Nephron (organoid): ENCODE data around the gene MYO16.

Experiments
- H3K27ac Mint-ChIP-seq, 3 experiments: 2 replicates each; pipeline ENCODE4 v1.8.0; 2020; ENCODE audit warnings: mixed read lengths in 3 of 3, mild to moderate bottlenecking in 2 of 3, moderate library complexity in 1 of 3
- H3K27me3 Mint-ChIP-seq: 2 replicates; pipeline ENCODE4 v1.8.0; 2021; ENCODE audit warnings: low read depth, mild to moderate bottlenecking, moderate library complexity, mixed read lengths
- H3K36me3 Mint-ChIP-seq: 2 replicates; pipeline ENCODE4 v1.8.0; 2020; ENCODE audit warnings: low read depth, mixed read lengths
- H3K4me1 Mint-ChIP-seq: 2 replicates; pipeline ENCODE4 v1.8.0; 2020; ENCODE audit warnings: mixed read lengths
- H3K4me3 Mint-ChIP-seq, 3 experiments: 2 replicates each; pipeline ENCODE4 v1.8.0; 2020; ENCODE audit warnings: mild to moderate bottlenecking in 3 of 3, mixed read lengths in 3 of 3, moderate library complexity in 2 of 3
- H3K9me3 Mint-ChIP-seq: 2 replicates; pipeline ENCODE4 v1.8.0; 2020; ENCODE audit warnings: mixed read lengths
- TF ChIP-seq, protein P1 (sequence below), 3 experiments: fragments of 200-600 bp; sonication (generic); IDR thresholded peaks; one replicate each; pipeline ENCODE4 v1.5.0; 2021; ENCODE audit warnings: antibody characterized with exemption in 3 of 3; ENCODE audit not compliant: unreplicated experiment in 3 of 3

Gene MYO16

DNA sequence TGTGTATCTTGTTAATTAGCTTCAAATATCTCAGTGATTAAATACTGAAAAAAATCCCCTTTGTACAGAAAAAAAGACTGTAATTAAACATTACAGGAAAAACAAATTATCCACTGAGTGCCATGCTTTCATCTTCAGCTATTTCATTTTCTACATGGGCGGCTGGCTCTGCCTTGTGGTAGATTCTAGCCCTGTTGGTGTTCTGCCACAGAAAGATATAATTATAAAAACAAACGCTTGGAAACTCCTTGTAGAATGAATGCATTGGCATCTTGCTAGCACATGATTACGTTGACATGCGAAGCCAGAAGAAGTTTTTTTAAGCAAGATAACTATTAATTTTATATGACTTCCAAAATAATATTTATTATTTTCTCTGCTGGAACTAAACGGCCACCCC lies 496.8 kb downstream of the MYO16 start:
- no peaks in the 10 kb centered on the region for H3K4me1 Mint-ChIP-seq
- no peaks in the 10 kb centered on the region for H3K36me3 Mint-ChIP-seq
- no peak overlapping the region for H3K4me3 Mint-ChIP-seq
- peaks cover 5% of the 10 kb centered on the region for H3K27me3 Mint-ChIP-seq
- H3K27ac Mint-ChIP-seq = no peak overlapping the region
- TF ChIP-seq, protein P1, sequence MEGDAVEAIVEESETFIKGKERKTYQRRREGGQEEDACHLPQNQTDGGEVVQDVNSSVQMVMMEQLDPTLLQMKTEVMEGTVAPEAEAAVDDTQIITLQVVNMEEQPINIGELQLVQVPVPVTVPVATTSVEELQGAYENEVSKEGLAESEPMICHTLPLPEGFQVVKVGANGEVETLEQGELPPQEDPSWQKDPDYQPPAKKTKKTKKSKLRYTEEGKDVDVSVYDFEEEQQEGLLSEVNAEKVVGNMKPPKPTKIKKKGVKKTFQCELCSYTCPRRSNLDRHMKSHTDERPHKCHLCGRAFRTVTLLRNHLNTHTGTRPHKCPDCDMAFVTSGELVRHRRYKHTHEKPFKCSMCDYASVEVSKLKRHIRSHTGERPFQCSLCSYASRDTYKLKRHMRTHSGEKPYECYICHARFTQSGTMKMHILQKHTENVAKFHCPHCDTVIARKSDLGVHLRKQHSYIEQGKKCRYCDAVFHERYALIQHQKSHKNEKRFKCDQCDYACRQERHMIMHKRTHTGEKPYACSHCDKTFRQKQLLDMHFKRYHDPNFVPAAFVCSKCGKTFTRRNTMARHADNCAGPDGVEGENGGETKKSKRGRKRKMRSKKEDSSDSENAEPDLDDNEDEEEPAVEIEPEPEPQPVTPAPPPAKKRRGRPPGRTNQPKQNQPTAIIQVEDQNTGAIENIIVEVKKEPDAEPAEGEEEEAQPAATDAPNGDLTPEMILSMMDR (IDR thresholded peaks at IDR 0.05; ENCODE audit: unreplicated experiment in 3 of 3) = no peak
- no peaks in the 10 kb centered on the region for H3K9me3 Mint-ChIP-seq

- H3K4me1 Mint-ChIP-seq = no peaks in the 10 kb centered on the region
- peaks cover 5% of the 10 kb centered on the region for H3K27me3 Mint-ChIP-seq
- no peak overlapping the region for H3K4me3 Mint-ChIP-seq
- no peak overlapping the region for H3K27ac Mint-ChIP-seq
- TF ChIP-seq, protein P1 (IDR thresholded peaks at IDR 0.05; ENCODE audit: unreplicated experiment in 3 of 3) = no peak
- H3K36me3 Mint-ChIP-seq = no peaks in the 10 kb centered on the region
- H3K9me3 Mint-ChIP-seq = no peaks in the 10 kb centered on the region
These were observed 497.7 kb downstream of the MYO16 start for GRCh38 chr13:109126891-109127641.

- TF ChIP-seq, protein P1 (IDR thresholded peaks at IDR 0.05; ENCODE audit: unreplicated experiment in 3 of 3) = no peak
- Mint-ChIP-seq H3K27me3 (peaks cover 5% of the 10 kb centered on the region), H3K9me3 (no peaks in the 10 kb centered on the region), H3K4me1 (no peaks in the 10 kb centered on the region), H3K27ac (no peak overlapping the region), H3K36me3 (no peaks in the 10 kb centered on the region), H3K4me3 (no peak overlapping the region)
These were observed 498.7 kb downstream of the MYO16 start for GRCh38 chr13:109128121-109128520.

GRCh38 chr13:109130093-109130835 lies 500.9 kb downstream of the MYO16 start:
- Mint-ChIP-seq H3K27ac (no peak overlapping the region), H3K36me3 (no peaks in the 10 kb centered on the region), H3K9me3 (no peaks in the 10 kb centered on the region), H3K4me3 (no peak overlapping the region), H3K4me1 (no peaks in the 10 kb centered on the region), H3K27me3 (peaks cover 5% of the 10 kb centered on the region)
- TF ChIP-seq, protein P1 (IDR thresholded peaks at IDR 0.05; ENCODE audit: unreplicated experiment in 3 of 3) = no peak

DNA sequence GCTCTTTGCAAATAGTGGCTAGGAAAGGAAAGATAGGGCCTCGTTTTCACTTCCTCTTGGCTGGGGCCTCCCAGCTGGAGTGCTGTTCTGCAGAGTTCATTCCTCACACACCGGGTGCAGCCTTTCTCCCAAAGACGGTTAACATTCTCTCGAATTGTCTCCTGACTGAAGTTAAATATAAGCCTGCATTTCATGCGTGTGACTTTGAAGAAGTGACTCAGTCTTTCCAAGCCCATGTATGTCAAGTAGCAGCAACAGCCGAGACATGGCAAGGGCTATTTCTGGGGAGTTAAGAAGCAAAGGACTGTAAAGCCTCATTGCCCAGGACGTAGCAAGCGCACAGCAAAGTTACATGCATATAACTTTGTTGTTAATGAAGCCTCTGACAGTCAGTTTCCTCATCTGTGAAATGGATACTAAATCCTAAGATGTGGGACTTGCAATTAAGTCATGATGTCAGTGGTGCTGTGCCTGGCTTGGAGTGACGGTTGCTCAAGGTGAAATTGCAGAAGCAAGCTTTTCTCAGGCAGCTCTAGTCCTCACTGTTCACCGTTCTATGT lies 502.4 kb downstream of the MYO16 start:
- Mint-ChIP-seq H3K9me3 (no peaks in the 10 kb centered on the region), H3K36me3 (no peaks in the 10 kb centered on the region), H3K27ac (peak overlapping the region in 2 of 3 experiments; percentile 22 to 65), H3K4me1 (no peaks in the 10 kb centered on the region), H3K27me3 (peaks cover 5% of the 10 kb centered on the region), H3K4me3 (no peak overlapping the region)
- TF ChIP-seq, protein P1 (IDR thresholded peaks at IDR 0.05; ENCODE audit: unreplicated experiment in 3 of 3) = no peak
